Neuronal stem cell (in vitro differentiated cells): ENCODE measurements around the gene FAM200B.

Source experiments
- DNase-seq: peaks from one replicate; pipeline ENCODE4 v3.0.0-alpha.2; 2013; ENCODE audit warnings: low spot score
- H2AFZ ChIP-seq: one replicate; pipeline ENCODE4 v1.6.1; 2013; ENCODE audit warnings: mild to moderate bottlenecking, low read length, inconsistent platforms
- H2AK5ac ChIP-seq: 2 replicates; pipeline ENCODE4 v1.6.1; 2013; ENCODE audit warnings: low read depth, mild to moderate bottlenecking, inconsistent platforms, low read length, moderate library complexity, mixed read lengths
- H2BK120ac ChIP-seq: 2 replicates; pipeline ENCODE4 v1.6.1; 2013; ENCODE audit warnings: low read depth, mild to moderate bottlenecking, inconsistent platforms, low read length, moderate library complexity, mixed read lengths
- H2BK12ac ChIP-seq: one replicate; pipeline ENCODE4 v1.6.1; 2013; ENCODE audit warnings: low read length, inconsistent platforms
- H2BK15ac ChIP-seq: 2 replicates; pipeline ENCODE4 v1.6.1; 2013; ENCODE audit warnings: mild to moderate bottlenecking, low read length, inconsistent platforms, mixed read lengths
- H2BK5ac ChIP-seq: one replicate; pipeline ENCODE4 v1.6.1; 2013; ENCODE audit warnings: inconsistent platforms, mild to moderate bottlenecking, low read length, moderate library complexity
- H3K14ac ChIP-seq: one replicate; pipeline ENCODE4 v1.6.1; 2013; ENCODE audit warnings: low read length, inconsistent platforms
- H3K18ac ChIP-seq: 2 replicates; pipeline ENCODE4 v1.6.1; 2013; ENCODE audit warnings: low read length, inconsistent platforms
- H3K23ac ChIP-seq: 2 replicates; pipeline ENCODE4 v1.6.1; 2013; ENCODE audit warnings: low read depth, mild to moderate bottlenecking, mixed read lengths, low read length, inconsistent platforms; ENCODE audit not compliant: poor library complexity
- H3K27ac ChIP-seq: replicated peaks from 3 replicates; pipeline ENCODE4 v1.5.1; 2013; ENCODE audit warnings: low read length, inconsistent platforms
- H3K27me3 ChIP-seq, 3 experiments: 2 replicates each; pipeline ENCODE4 v1.6.1; 2013; ENCODE audit warnings: low read length in 3 of 3, mild to moderate bottlenecking in 2 of 3, inconsistent platforms in 1 of 3, low read depth in 1 of 3, mixed read lengths in 1 of 3, moderate library complexity in 1 of 3; ENCODE audit not compliant: control insufficient read depth in 3 of 3, insufficient read depth in 3 of 3
- H3K36me3 ChIP-seq, 2 donors: replicated peaks in 1 of 2; 2 replicates each; pipeline ENCODE4 v1.6.1; 2013; ENCODE audit warnings: low read length in 2 of 2; ENCODE audit not compliant: control insufficient read depth in 2 of 2, insufficient read depth in 2 of 2
- H3K4ac ChIP-seq: 2 replicates; pipeline ENCODE4 v1.6.1; 2013; ENCODE audit warnings: inconsistent platforms, mild to moderate bottlenecking, low read length, moderate library complexity
- H3K4me1 ChIP-seq, 2 donors: 1 replicate in 1 of 2; 2 replicates in 1 of 2; pipeline ENCODE4 v1.6.1; 2013; ENCODE audit warnings: low read length in 2 of 2, low read depth in 1 of 2; ENCODE audit not compliant: control insufficient read depth in 2 of 2, insufficient read depth in 1 of 2
- H3K4me2 ChIP-seq: one replicate; pipeline ENCODE4 v1.6.1; 2013; ENCODE audit warnings: mild to moderate bottlenecking, low read length, inconsistent platforms; ENCODE audit not compliant: insufficient read depth, poor library complexity, severe bottlenecking
- H3K4me3 ChIP-seq, 2 donors: 2 replicates each; pipeline ENCODE4 v1.5.1; 2013; ENCODE audit warnings: low read length in 2 of 2, mild to moderate bottlenecking in 2 of 2, inconsistent platforms in 1 of 2, moderate library complexity in 1 of 2
- H3K79me1 ChIP-seq: one replicate; pipeline ENCODE4 v1.6.1; 2013; ENCODE audit warnings: low read depth, mild to moderate bottlenecking, inconsistent platforms, low read length, moderate library complexity
- H3K9ac ChIP-seq: one replicate; pipeline ENCODE4 v1.6.1; 2013; ENCODE audit warnings: mild to moderate bottlenecking, low read depth, low read length, inconsistent platforms; ENCODE audit not compliant: poor library complexity
- H3K9me3 ChIP-seq, 2 donors: replicated peaks in 1 of 2; 2 replicates each; pipeline versions ENCODE3 to v1.6.1; 2013; ENCODE audit warnings: low read length in 2 of 2, mild to moderate bottlenecking in 2 of 2, inconsistent platforms in 1 of 2, low read depth in 1 of 2, mixed read lengths in 1 of 2, moderate library complexity in 1 of 2; ENCODE audit not compliant: control insufficient read depth in 2 of 2, insufficient read depth in 1 of 2
- H4K8ac ChIP-seq: one replicate; pipeline ENCODE4 v1.6.1; 2013; ENCODE audit warnings: low read depth, mild to moderate bottlenecking, inconsistent platforms, low read length, moderate library complexity
- H4K91ac ChIP-seq: one replicate; pipeline ENCODE4 v1.6.1; 2013; ENCODE audit warnings: low read length, low read depth, mild to moderate bottlenecking, inconsistent platforms; ENCODE audit not compliant: poor library complexity
- WGBS, 2 donors: extraction: QIAGEN DNeasy Blood & Tissue Kit; methylation state at CpG; one replicate each; pipeline ENCODE4 v1.1.7; 2013; ENCODE audit warnings: missing lambda C conversion rate in 2 of 2, mixed read lengths in 1 of 2; ENCODE audit not compliant: insufficient read length in 2 of 2, insufficient replicate concordance in 1 of 2; ENCODE audit errors: extremely low coverage in 2 of 2; 5-methylcytosine and 5-hydroxymethylcytosine counted together

The FAM200B gene

GRCh38 chr4:15653420-15653819, 28.2 kb upstream of the FAM200B start:
- no peak overlapping the region for H2BK12ac ChIP-seq
- no peak overlapping the region for H4K91ac ChIP-seq
- no peak overlapping the region for H3K4ac ChIP-seq
- H2BK15ac ChIP-seq: no peak overlapping the region
- DNase-seq: no peak
- peaks cover 6% of the 10 kb centered on the region in 2 donors for H3K4me1 ChIP-seq
- no peak overlapping the region for H3K23ac ChIP-seq
- H3K9me3 ChIP-seq: no peaks in the 10 kb centered on the region
- no CpG with 5 or more reads among the region's 4 CpGs for WGBS, 2 donors
- peaks cover 5% of the 10 kb centered on the region for H3K79me1 ChIP-seq
- no peak overlapping the region for H2AFZ ChIP-seq
- H2AK5ac ChIP-seq: no peak overlapping the region
- no peak overlapping the region for H2BK120ac ChIP-seq
- H3K4me2 ChIP-seq: no peak overlapping the region
- no peak overlapping the region for H3K14ac ChIP-seq
- H3K18ac ChIP-seq: no peak overlapping the region
- H3K9ac ChIP-seq: no peak overlapping the region
- H3K27ac ChIP-seq: no peak overlapping the region
- no peaks in the 10 kb centered on the region for H3K27me3 ChIP-seq
- no peak overlapping the region for H2BK5ac ChIP-seq
- peak overlapping the region in 1 of 2 donors; percentile 88 for H3K4me3 ChIP-seq
- no peak overlapping the region for H4K8ac ChIP-seq
- H3K36me3 ChIP-seq: peaks cover 0 to 28% of the 10 kb centered on the region in 2 donors

- no peak overlapping the region for H4K91ac ChIP-seq
- H3K4me2 ChIP-seq: peak overlapping the region; percentile 72
- no peak overlapping the region for H2BK5ac ChIP-seq
- no peaks in the 10 kb centered on the region for H3K9me3 ChIP-seq
- peaks cover 0 to 32% of the 10 kb centered on the region in 2 donors for H3K36me3 ChIP-seq
- no peak overlapping the region for H3K14ac ChIP-seq
- peak; percentile 8 for DNase-seq
- H3K9ac ChIP-seq: no peak overlapping the region
- no peak overlapping the region for H2BK12ac ChIP-seq
- peak overlapping the region; percentile 88 for H3K4me3 ChIP-seq
- peaks cover 6% of the 10 kb centered on the region in 2 donors for H3K4me1 ChIP-seq
- peak overlapping the region; percentile 92 for H2AFZ ChIP-seq
- peak overlapping the region; percentile 95 for H3K27ac ChIP-seq
- no peak overlapping the region for H2BK120ac ChIP-seq
- H2BK15ac ChIP-seq: no peak overlapping the region
- no peak overlapping the region for H3K23ac ChIP-seq
- H4K8ac ChIP-seq: no peak overlapping the region
- H3K18ac ChIP-seq: no peak overlapping the region
- H3K4ac ChIP-seq: no peak overlapping the region
- peaks cover 5% of the 10 kb centered on the region for H3K79me1 ChIP-seq
- H2AK5ac ChIP-seq: no peak overlapping the region
- no CpG with 5 or more reads among the region's 7 CpGs for WGBS, 2 donors
- H3K27me3 ChIP-seq: no peaks in the 10 kb centered on the region
Observed at GRCh38 chr4:15653864-15654592, 27.6 kb upstream of the FAM200B start.

- Histone ChIP-seq H2AFZ (peak overlapping the region; percentile 92), H4K8ac (no peak overlapping the region), H3K27me3 (no peaks in the 10 kb centered on the region), H2AK5ac (peak overlapping the region; percentile 81), H2BK15ac (no peak overlapping the region), H2BK12ac (no peak overlapping the region), H3K9me3 (no peaks in the 10 kb centered on the region), H3K4me1 (peaks cover 6% of the 10 kb centered on the region in 2 donors), H3K23ac (peak overlapping the region; percentile 100), H2BK5ac (peak overlapping the region; percentile 95), H3K79me1 (peaks cover 4% of the 10 kb centered on the region), H3K4me2 (peak overlapping the region; percentile 72), H4K91ac (no peak overlapping the region), H2BK120ac (peak overlapping the region; percentile 88), H3K36me3 (peaks cover under 1 to 39% of the 10 kb centered on the region in 2 donors), H3K4me3 (peak overlapping the region; percentile 88), H3K18ac (peak overlapping the region; percentile 98), H3K4ac (no peak overlapping the region), H3K14ac (peak overlapping the region; percentile 65), H3K9ac (peak overlapping the region; percentile 100), H3K27ac (peak overlapping the region; percentile 95)
- DNase-seq: no peak
- no CpG with 5 or more reads among the region's 66 CpGs for WGBS, 2 donors
Observed at GRCh38 chr4:15654593-15655222, 26.9 kb upstream of the FAM200B start.
